ENCODE results near the gene MYD88. TPM values are rescaled to one million over a fixed set of nuclear protein-coding genes. Genes with fewer than 3 reads are reported as not detected.
A peak's percentile ranks its signal among the peaks of the same experiment; 100 is the strongest.

MYD88 gene
- total RNA-seq, 2 donors from 2014 or later = 11.9 to 33.3 TPM

- Histone ChIP-seq H3K9me3 (no peaks in the 10 kb centered on the region), H3K4me1 (no peaks in the 10 kb centered on the region), H3K27ac (no peak overlapping the region), H3K27me3 (no peaks in the 10 kb centered on the region), H3K4me3 (no peak overlapping the region), H3K36me3 (replicated peaks in 1 of 2; ENCODE audit: insufficient read depth in 1 of 2, low read depth in 2 of 2) (peaks cover 10 to 12% of the 10 kb centered on the region in 2 donors)
- 78 to 80% methylated on average over 13 of the region's 13 CpGs for WGBS, 2 donors
- intact Hi-C loops (cut with DNase I) = no loop called here
- ATAC-seq (no peak), DNase-seq (peak in 2 of 4 donors; percentile 4 to 5)
- TF ChIP-seq CTCF (IDR thresholded peaks at IDR 0.05) (no peak), POLR2A (IDR thresholded peaks at IDR 0.05) (no peak)
Measured at GRCh38 chr3:38118421-38119247, 19.8 kb upstream of the MYD88 start.

- ATAC-seq = no peak
- peak in 2 of 4 donors; percentile 9 to 10 for DNase-seq
- intact Hi-C loops (cut with DNase I) = no loop called here
- no peaks in the 10 kb centered on the region for H3K27me3 ChIP-seq
- peaks cover 10 to 14% of the 10 kb centered on the region in 2 donors for H3K36me3 ChIP-seq (replicated peaks in 1 of 2; ENCODE audit: insufficient read depth in 1 of 2, low read depth in 2 of 2)
- no peak overlapping the region for H3K27ac ChIP-seq
- H3K9me3 ChIP-seq = no peaks in the 10 kb centered on the region
- H3K4me3 ChIP-seq = no peak overlapping the region
- no peak for TF ChIP-seq POLR2A (IDR thresholded peaks at IDR 0.05)
- TF ChIP-seq CTCF (IDR thresholded peaks at IDR 0.05) = no peak
- WGBS, 2 donors = 91 to 100% methylated on average over 1 of the region's 1 CpG
- H3K4me1 ChIP-seq = no peaks in the 10 kb centered on the region
Measured at GRCh38 chr3:38119248-38119544, 19.3 kb upstream of the MYD88 start.

- no peak for ATAC-seq
- DNase-seq = peak in 2 of 4 donors; percentile 4 to 11
- H3K4me3 ChIP-seq = no peak overlapping the region
- H3K9me3 ChIP-seq = no peaks in the 10 kb centered on the region
- intact Hi-C loops (cut with DNase I) = no loop called here
- H3K36me3 ChIP-seq (replicated peaks in 1 of 2; ENCODE audit: insufficient read depth in 1 of 2, low read depth in 2 of 2) = peaks cover 10 to 17% of the 10 kb centered on the region in 2 donors
- TF ChIP-seq CTCF (IDR thresholded peaks at IDR 0.05) (no peak), POLR2A (IDR thresholded peaks at IDR 0.05) (no peak)
- H3K27ac ChIP-seq = no peak overlapping the region
- no peaks in the 10 kb centered on the region for H3K27me3 ChIP-seq
- no peaks in the 10 kb centered on the region for H3K4me1 ChIP-seq
- WGBS, 2 donors = 78 to 91% methylated on average over 5 to 7 of the region's 7 CpGs
Measured at GRCh38 chr3:38119821-38120692, 18.4 kb upstream of the MYD88 start.

GRCh38 chr3:38120693-38121450 is 17.6 kb upstream of the MYD88 start:
- intact Hi-C loops (cut with DNase I) = no loop called here
- Histone ChIP-seq H3K36me3 (replicated peaks in 1 of 2; ENCODE audit: insufficient read depth in 1 of 2, low read depth in 2 of 2) (peaks cover 13 to 23% of the 10 kb centered on the region in 2 donors), H3K27ac (no peak overlapping the region), H3K4me1 (no peaks in the 10 kb centered on the region), H3K4me3 (no peak overlapping the region), H3K27me3 (no peaks in the 10 kb centered on the region), H3K9me3 (no peaks in the 10 kb centered on the region)
- TF ChIP-seq CTCF (IDR thresholded peaks at IDR 0.05) (no peak), POLR2A (IDR thresholded peaks at IDR 0.05) (no peak)
- ATAC-seq (no peak), DNase-seq (peak in 2 of 4 donors; percentile 4 to 11)
- WGBS, 2 donors = 88 to 89% methylated on average over 11 of the region's 11 CpGs
